DMS114 treated with DMSO at 0.1 percent for 48 hours (cell line): Measurements from ENCODE around the gene SSUH2.

Experiments used
- DNase-seq: peaks from one replicate; lab custom pipeline; 2025; ENCODE audit not compliant: unreplicated experiment; lab: John Stamatoyannopoulos, UW

The SSUH2 gene

GRCh38 chr3:8642001-8642400, 2.6 kb downstream of the SSUH2 start:
- DNase-seq = no peak

- DNase-seq = no peak
These were observed 3.1 kb downstream of the SSUH2 start for GRCh38 chr3:8641472-8641871.

- DNase-seq = no peak
These were observed 4.4 kb downstream of the SSUH2 start for GRCh38 chr3:8640223-8640622.

GRCh38 chr3:8639659-8640000, 5.0 kb downstream of the SSUH2 start:
- no peak for DNase-seq

GRCh38 chr3:8638994-8639658, 5.5 kb downstream of the SSUH2 start:
- no peak for DNase-seq

- DNase-seq = no peak
These were observed 7.2 kb downstream of the SSUH2 start for GRCh38 chr3:8637348-8637747.

GRCh38 chr3:8635631-8636030, 9.0 kb downstream of the SSUH2 start:
- no peak for DNase-seq

GRCh38 chr3:8635125-8635524, 9.5 kb downstream of the SSUH2 start:
- no peak for DNase-seq

GRCh38 chr3:8632402-8633237, 12.0 kb downstream of the SSUH2 start:
- DNase-seq = no peak

- no peak for DNase-seq
These were observed 12.9 kb downstream of the SSUH2 start for GRCh38 chr3:8631661-8632060.

GRCh38 chr3:8629151-8630021, 15.2 kb downstream of the SSUH2 start:
- DNase-seq = no peak

- DNase-seq = no peak
These were observed 16.6 kb downstream of the SSUH2 start for GRCh38 chr3:8627949-8628348.

- no peak for DNase-seq
These were observed 17.2 kb downstream of the SSUH2 start for GRCh38 chr3:8627201-8627940.

- no peak for DNase-seq
These were observed 18.6 kb downstream of the SSUH2 start for GRCh38 chr3:8625991-8626390.

GRCh38 chr3:8624612-8625011, 20.0 kb downstream of the SSUH2 start:
- no peak for DNase-seq

- DNase-seq = no peak
These were observed 20.9 kb downstream of the SSUH2 start for GRCh38 chr3:8623741-8624140.

GRCh38 chr3:8622873-8623691, 21.5 kb downstream of the SSUH2 start:
- DNase-seq = peak; percentile 30

- no peak for DNase-seq
These were observed 22.7 kb downstream of the SSUH2 start for GRCh38 chr3:8621872-8622271.

GRCh38 chr3:8621141-8621540, 23.5 kb downstream of the SSUH2 start:
- DNase-seq = no peak

GRCh38 chr3:8619548-8619947, 25.1 kb downstream of the SSUH2 start:
- DNase-seq = no peak
